Fibroblast of the aortic adventitia (primary cell): Measurements from ENCODE around the gene GNPNAT1. TPM values are rescaled to one million over a fixed set of nuclear protein-coding genes. Genes with fewer than 3 reads are reported as not detected.
"Not testable (repeated sequence)": the region's sequence is repeated elsewhere in the genome, so short reads cannot be mapped to it uniquely, and the experiment has no call there.

Source experiments
- DNase-seq: peaks from one replicate; pipeline ENCODE4 v3.0.0-alpha.2; 2010; ENCODE audit warnings: low read depth
- H3K4me3 ChIP-seq: 2 replicates; pipeline ENCODE4 v1.5.1; 2011; ENCODE audit warnings: low read depth, mild to moderate bottlenecking, control low read depth, low read length, moderate library complexity
- total RNA-seq: library from RNA; depleted of rRNA; stranded (reverse); fragments of >200 nt; gene quantifications from 2 replicates; pipeline ENCODE4 v1.2.3, GENCODE V29; 2012; ENCODE audit warnings: low replicate concordance
- TF ChIP-seq, protein P1 (sequence below): IDR thresholded peaks from 2 replicates; pipeline ENCODE4 v1.5.1; 2011; ENCODE audit warnings: mild to moderate bottlenecking, low read length, control low read depth, inconsistent platforms; ENCODE audit not compliant: insufficient read depth

The GNPNAT1 gene
- total RNA-seq, 1 donor: 59.9 TPM

GRCh38 chr14:52780893-52781292 is 10.5 kb downstream of the GNPNAT1 start:
- DNase-seq: peak; percentile 30
- no peak overlapping the region for H3K4me3 ChIP-seq
- TF ChIP-seq, protein P1, sequence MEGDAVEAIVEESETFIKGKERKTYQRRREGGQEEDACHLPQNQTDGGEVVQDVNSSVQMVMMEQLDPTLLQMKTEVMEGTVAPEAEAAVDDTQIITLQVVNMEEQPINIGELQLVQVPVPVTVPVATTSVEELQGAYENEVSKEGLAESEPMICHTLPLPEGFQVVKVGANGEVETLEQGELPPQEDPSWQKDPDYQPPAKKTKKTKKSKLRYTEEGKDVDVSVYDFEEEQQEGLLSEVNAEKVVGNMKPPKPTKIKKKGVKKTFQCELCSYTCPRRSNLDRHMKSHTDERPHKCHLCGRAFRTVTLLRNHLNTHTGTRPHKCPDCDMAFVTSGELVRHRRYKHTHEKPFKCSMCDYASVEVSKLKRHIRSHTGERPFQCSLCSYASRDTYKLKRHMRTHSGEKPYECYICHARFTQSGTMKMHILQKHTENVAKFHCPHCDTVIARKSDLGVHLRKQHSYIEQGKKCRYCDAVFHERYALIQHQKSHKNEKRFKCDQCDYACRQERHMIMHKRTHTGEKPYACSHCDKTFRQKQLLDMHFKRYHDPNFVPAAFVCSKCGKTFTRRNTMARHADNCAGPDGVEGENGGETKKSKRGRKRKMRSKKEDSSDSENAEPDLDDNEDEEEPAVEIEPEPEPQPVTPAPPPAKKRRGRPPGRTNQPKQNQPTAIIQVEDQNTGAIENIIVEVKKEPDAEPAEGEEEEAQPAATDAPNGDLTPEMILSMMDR: no peak

DNA sequence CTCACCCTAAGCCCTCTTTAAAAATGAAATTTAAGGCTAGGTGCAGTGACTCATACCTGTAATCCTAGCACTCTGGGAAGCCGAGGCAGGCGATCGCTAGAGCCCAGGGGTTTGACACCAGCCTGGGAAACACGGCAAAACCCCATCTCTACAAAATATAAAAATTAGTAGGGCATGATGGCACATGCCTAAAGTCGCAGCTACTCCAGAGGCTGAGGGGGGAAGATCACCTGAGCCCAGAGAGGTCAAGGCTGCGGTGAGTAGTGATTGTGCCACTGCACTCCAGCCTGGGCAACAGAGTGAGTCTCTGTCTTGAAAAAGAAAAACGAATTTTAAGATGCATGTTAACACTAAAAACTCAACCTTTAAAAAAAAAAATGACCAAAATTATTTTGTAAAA is 12.7 kb downstream of the GNPNAT1 start:
- no peak for DNase-seq
- H3K4me3 ChIP-seq: no peak overlapping the region
- TF ChIP-seq, protein P1: no peak

GRCh38 chr14:52776816-52777215 is 14.6 kb downstream of the GNPNAT1 start:
- H3K4me3 ChIP-seq: no peak overlapping the region
- TF ChIP-seq, protein P1: no peak
- DNase-seq: no peak

- no peak for DNase-seq
- TF ChIP-seq, protein P1: no peak
- no peak overlapping the region for H3K4me3 ChIP-seq
Measured at GRCh38 chr14:52769887-52770286, 21.5 kb downstream of the GNPNAT1 start.

- no peak for DNase-seq
- TF ChIP-seq, protein P1: no peak
- no peak overlapping the region for H3K4me3 ChIP-seq
Measured at GRCh38 chr14:52767058-52767833, 24.2 kb downstream of the GNPNAT1 start.

GRCh38 chr14:52762923-52763322 is 28.5 kb downstream of the GNPNAT1 start:
- H3K4me3 ChIP-seq, DNase-seq: not testable (repeated sequence)

DNA sequence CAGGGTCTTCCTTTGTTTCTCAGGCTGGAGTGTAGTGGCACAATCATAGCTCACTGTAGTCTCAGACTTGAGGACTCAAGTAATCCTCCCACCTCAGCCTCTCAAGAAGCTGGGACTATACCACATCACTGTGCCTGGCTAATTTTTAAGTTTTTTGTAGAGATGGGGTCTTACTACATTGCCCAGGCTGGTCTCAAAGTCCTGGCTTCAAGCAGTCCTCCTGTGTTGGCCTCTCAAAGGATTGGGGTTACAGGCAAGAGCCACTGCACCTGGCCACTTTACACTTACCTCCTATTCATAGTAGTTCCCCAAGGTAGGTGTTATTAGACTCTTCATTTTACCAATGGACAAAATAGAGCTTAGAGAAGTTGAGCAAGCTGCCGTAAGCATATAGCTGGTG is 32.3 kb downstream of the GNPNAT1 start:
- no peak overlapping the region for H3K4me3 ChIP-seq
- TF ChIP-seq, protein P1: no peak

More for the DNA sequence above, 32.3 kb downstream of the GNPNAT1 start:
- no peak for DNase-seq
